K562 (cell line): ENCODE data around the gene DPH2. TPM values are rescaled to one million over a fixed set of nuclear protein-coding genes. Genes with fewer than 3 reads are reported as not detected.
A peak's percentile ranks its signal among the peaks of the same experiment; 100 is the strongest.

Experiments
- CHD4 ChIP-seq: fragments of 200-600 bp; sonication (generic); IDR thresholded peaks from 3 replicates; pipeline ENCODE4 v1.6.1; 2012; ENCODE audit warnings: low read depth, mild to moderate bottlenecking, mixed read lengths, low read length, inconsistent platforms; ENCODE audit not compliant: insufficient read depth, insufficient replicate concordance, poor library complexity, severe bottlenecking
- EGR1 ChIP-seq: fragments of 450-650 bp; conservative IDR thresholded peaks from 2 replicates; pipeline ENCODE4 v1.6.1; 2017; ENCODE audit warnings: mild to moderate bottlenecking
- EP400 ChIP-seq: fragments of 450-650 bp; IDR thresholded peaks from 2 replicates; pipeline ENCODE4 v1.6.1; 2017; ENCODE audit warnings: antibody characterized with exemption, mild to moderate bottlenecking, moderate library complexity
- NR1H2 ChIP-seq: sonication (generic); formaldehyde crosslinking; IDR thresholded peaks from 2 replicates; pipeline ENCODE4 v1.4.0; 2020; ENCODE audit warnings: mild to moderate bottlenecking, missing genetic modification reagents
- RAD51 ChIP-seq: fragments of 450-650 bp; IDR thresholded peaks from 2 replicates; pipeline ENCODE4 v1.7.1; 2016; ENCODE audit warnings: low read depth, mild to moderate bottlenecking, borderline replicate concordance
- RBFOX2 ChIP-seq: fragments of 200-400 bp; formaldehyde crosslinking; IDR thresholded peaks from 2 replicates; pipeline ENCODE4 v1.6.1; 2017; ENCODE audit warnings: low read depth, mild to moderate bottlenecking, low read length, moderate library complexity
- SPI1 ChIP-seq: IDR thresholded peaks from 2 replicates; pipeline ENCODE4 v1.6.1; 2011; ENCODE audit warnings: low read depth, low read length, control low read depth, borderline replicate concordance
- polyA plus RNA-seq, 8 experiments: library from polyadenylated mRNA; depleted of rRNA in 4 of 8; stranded (reverse) in 5 of 8; unstranded in 3 of 8; fragments of >200 nt; fragmentation: Nextera tagmentation in 2 of 8; fragmentation: Illumina TruSeq in 1 of 8; extraction: Ambion mirVana in 2 of 8; extraction: Trizol in 1 of 8; gene quantifications; 2 replicates each; pipeline versions ENCODE4 v1.2.1 to v1.2.3, GENCODE V29; 2011 to 2014; ENCODE audit warnings: inconsistent platforms in 1 of 8, missing spikeins in 1 of 8
- total RNA-seq, 7 experiments: library from RNA; depleted of rRNA in 6 of 7; stranded (reverse); fragments of >200 nt in 6 of 7; fragmentation: Illumina TruSeq in 2 of 7; extraction: Trizol in 2 of 7; gene quantifications; 2 replicates each; pipeline versions ENCODE4 v1.2.1 to v1.2.3, GENCODE V29; 2011 to 2021; ENCODE audit warnings: low replicate concordance in 1 of 7
- TF ChIP-seq, protein P1 (sequence below), 2 experiments: fragments of 450-650 bp; IDR thresholded peaks; 2 replicates each; pipeline ENCODE4 v1.6.1; 2016; ENCODE audit warnings: mild to moderate bottlenecking in 2 of 2, borderline replicate concordance in 1 of 2, low read depth in 1 of 2, moderate library complexity in 1 of 2
- TF ChIP-seq, protein P2 (sequence below): IDR thresholded peaks from 2 replicates; pipeline ENCODE4 v1.6.1; 2011; ENCODE audit warnings: borderline replicate concordance, low read depth, mild to moderate bottlenecking, moderate library complexity, low read length; ENCODE audit not compliant: insufficient read depth, poor library complexity, severe bottlenecking
- TF ChIP-seq, protein P3 (sequence below): sonication (generic); formaldehyde crosslinking; IDR thresholded peaks from 2 replicates; pipeline ENCODE4 v1.8.0; 2022; ENCODE audit warnings: mild to moderate bottlenecking, missing genetic modification reagents
- TF ChIP-seq, protein P4 (sequence below): sonication (generic); formaldehyde crosslinking; IDR thresholded peaks from 2 replicates; pipeline ENCODE4 v1.8.0; 2022; ENCODE audit warnings: mild to moderate bottlenecking, missing genetic modification reagents, borderline replicate concordance

DPH2 gene
- total and polyA plus RNA-seq, 9 of the 15 experiments (the other 6 are each of a cell fraction or from before 2014, with no cell fraction given), result 17.9 to 94.1 (median 68.1) TPM

DNA sequence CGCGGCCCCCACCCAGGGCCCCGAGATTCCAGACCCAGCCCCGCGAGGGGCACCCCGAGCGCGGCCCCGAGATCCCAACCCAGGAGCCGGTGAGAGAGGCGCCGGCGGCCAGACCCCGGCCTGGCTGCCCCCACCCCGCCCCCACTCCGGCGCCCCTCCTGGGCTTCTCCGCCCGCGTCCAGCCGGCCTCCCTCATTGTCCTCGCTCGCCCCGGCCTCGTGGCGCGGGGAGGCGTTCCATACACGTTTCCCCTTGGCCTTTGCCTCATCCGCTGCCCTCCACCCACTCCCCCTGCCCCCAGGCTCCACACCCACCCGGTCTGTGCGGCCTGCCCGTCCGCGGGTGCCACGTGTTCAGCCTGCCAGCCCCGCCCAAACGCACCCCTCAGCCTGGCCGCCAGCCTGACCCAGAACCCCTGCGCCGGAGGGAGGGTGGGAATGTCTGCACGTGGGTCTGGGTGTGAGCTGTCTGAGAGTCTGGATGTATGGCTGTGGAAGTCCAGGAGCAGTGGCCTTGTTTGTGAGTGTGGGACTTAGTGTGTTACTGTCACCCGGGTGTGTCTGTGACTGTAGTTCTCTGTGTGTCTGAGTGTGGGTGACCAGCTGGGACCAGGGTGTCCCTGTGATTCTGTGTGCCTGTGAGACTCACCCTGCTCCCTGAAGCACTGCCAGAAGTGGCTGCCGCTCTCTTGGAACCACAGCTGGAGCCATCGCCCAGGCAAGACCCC lies 9.9 kb downstream of the DPH2 start (continued):
- TF ChIP-seq, protein P1, sequence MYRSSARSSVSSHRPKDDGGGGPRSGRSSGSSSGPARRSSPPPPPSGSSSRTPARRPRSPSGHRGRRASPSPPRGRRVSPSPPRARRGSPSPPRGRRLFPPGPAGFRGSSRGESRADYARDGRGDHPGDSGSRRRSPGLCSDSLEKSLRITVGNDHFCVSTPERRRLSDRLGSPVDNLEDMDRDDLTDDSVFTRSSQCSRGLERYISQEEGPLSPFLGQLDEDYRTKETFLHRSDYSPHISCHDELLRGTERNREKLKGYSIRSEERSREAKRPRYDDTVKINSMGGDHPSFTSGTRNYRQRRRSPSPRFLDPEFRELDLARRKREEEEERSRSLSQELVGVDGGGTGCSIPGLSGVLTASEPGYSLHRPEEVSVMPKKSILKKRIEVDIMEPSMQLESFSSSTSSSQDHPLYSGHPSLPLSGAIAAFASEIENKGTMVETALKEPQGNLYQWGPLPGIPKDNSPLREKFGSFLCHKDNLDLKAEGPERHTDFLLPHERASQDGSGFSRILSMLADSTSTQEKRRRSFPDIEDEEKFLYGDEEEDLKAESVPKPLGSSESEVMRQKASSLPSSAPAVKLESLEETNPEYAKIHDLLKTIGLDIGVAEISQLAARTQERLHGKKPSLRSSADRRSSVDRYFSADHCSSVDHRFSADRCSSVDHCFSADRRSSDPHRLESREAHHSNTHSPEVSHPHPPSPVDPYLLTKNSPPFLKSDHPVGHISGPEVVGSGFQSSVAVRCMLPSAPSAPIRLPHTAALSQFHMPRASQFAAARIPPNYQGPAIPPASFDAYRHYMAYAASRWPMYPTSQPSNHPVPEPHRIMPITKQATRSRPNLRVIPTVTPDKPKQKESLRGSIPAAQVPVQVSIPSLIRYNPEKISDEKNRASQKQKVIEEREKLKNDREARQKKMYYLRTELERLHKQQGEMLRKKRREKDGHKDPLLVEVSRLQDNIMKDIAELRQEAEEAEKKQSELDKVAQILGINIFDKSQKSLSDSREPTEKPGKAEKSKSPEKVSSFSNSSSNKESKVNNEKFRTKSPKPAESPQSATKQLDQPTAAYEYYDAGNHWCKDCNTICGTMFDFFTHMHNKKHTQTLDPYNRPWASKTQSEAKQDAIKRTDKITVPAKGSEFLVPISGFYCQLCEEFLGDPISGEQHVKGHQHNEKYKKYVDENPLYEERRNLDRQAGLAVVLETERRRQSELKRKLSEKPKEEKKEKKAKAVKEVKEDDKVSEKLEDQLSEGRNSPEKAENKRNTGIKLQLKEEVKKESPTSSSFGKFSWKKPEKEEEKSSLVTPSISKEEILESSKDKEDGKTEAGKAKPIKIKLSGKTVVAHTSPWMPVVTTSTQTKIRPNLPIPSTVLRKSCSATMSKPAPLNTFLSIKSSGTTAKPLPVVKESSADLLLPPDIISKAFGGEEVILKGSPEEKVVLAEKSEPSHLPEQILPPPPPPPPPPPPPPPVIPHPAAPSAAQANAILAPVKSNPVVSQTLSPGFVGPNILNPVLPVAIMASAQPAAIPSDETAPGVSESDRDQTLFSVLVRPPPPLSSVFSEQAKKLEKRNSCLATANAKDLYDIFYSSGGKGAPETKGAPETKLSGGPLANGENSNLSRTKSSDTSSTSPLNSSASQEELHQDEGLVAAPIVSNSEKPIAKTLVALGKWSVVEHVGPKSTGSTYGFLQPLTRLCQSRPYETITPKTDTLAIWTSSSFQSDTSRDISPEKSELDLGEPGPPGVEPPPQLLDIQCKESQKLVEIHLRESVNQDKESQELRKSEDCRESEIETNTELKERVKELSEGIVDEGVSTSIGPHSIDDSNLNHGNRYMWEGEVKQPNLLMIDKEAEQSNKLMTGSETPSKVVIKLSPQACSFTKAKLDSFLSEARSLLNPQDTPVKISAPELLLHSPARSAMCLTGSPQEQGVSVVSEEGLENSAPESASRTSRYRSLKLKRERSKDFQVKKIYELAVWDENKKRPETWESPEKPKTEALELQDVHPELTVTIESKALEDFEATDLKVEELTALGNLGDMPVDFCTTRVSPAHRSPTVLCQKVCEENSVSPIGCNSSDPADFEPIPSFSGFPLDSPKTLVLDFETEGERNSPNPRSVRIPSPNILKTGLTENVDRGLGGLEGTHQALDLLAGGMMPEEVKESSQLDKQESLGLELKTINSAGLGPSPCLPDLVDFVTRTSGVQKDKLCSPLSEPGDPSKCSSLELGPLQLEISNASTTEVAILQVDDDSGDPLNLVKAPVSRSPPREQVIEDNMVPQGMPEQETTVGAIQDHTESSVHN (IDR thresholded peaks at IDR 0.05; ENCODE audit: borderline replicate concordance in 1 of 2, low read depth in 1 of 2), result no peak
- peak; percentile 55; the same call in 1 of the 2 replicates for TF ChIP-seq RAD51
- no peak for TF ChIP-seq SPI1
- TF ChIP-seq, protein P2, sequence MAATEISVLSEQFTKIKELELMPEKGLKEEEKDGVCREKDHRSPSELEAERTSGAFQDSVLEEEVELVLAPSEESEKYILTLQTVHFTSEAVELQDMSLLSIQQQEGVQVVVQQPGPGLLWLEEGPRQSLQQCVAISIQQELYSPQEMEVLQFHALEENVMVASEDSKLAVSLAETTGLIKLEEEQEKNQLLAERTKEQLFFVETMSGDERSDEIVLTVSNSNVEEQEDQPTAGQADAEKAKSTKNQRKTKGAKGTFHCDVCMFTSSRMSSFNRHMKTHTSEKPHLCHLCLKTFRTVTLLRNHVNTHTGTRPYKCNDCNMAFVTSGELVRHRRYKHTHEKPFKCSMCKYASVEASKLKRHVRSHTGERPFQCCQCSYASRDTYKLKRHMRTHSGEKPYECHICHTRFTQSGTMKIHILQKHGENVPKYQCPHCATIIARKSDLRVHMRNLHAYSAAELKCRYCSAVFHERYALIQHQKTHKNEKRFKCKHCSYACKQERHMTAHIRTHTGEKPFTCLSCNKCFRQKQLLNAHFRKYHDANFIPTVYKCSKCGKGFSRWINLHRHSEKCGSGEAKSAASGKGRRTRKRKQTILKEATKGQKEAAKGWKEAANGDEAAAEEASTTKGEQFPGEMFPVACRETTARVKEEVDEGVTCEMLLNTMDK, result no peak
- 0 out of 2 replicates have a peak, but pooled peaks have one; percentile 26 for TF ChIP-seq NR1H2 (CRISPR knock-in tag)
- TF ChIP-seq EGR1, result peak; percentile 79
- no peak for TF ChIP-seq CHD4
- TF ChIP-seq, protein P3, sequence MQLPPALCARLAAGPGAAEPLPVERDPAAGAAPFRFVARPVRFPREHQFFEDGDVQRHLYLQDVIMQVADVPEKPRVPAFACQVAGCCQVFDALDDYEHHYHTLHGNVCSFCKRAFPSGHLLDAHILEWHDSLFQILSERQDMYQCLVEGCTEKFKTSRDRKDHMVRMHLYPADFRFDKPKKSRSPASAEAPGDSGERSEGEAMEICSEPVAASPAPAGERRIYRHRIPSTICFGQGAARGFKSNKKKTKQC (CRISPR knock-in tag), result peak; percentile 28; the same call in 1 of the 2 replicates
- TF ChIP-seq RBFOX2, result peak; percentile 66
- TF ChIP-seq EP400, result peak; percentile 94
- TF ChIP-seq, protein P4, sequence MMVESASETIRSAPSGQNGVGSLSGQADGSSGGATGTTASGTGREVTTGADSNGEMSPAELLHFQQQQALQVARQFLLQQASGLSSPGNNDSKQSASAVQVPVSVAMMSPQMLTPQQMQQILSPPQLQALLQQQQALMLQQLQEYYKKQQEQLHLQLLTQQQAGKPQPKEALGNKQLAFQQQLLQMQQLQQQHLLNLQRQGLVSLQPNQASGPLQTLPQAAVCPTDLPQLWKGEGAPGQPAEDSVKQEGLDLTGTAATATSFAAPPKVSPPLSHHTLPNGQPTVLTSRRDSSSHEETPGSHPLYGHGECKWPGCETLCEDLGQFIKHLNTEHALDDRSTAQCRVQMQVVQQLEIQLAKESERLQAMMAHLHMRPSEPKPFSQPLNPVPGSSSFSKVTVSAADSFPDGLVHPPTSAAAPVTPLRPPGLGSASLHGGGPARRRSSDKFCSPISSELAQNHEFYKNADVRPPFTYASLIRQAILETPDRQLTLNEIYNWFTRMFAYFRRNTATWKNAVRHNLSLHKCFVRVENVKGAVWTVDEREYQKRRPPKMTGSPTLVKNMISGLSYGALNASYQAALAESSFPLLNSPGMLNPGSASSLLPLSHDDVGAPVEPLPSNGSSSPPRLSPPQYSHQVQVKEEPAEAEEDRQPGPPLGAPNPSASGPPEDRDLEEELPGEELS (CRISPR knock-in tag), result no peak
